ENCODE measurements around the gene CISTR.

Gene CISTR

DNA sequence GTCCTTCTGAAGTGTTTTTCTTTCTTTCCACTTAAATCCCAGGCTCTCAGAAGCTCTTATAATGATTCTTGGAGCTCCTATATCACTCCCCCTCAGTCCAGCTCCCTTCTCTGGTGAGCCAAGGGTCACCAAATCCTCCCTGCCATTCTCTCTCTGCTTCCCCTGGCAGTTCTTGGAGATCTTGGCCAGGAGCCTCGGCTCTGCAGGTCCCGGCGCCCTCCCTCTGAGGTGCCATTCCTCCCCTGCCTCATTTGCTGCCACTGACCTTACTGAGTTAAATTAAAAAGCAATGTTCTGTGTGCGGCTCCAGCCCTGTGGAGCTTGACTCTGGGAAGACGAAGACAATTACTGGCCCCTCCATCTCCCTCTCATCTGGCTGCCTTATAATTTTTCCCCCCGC is 7.0 kb downstream of the CISTR start:
- Mint-ChIP-seq H3K27me3 (peaks cover 26% of the 10 kb centered on the region), H3K4me1 (ENCODE audit: low read depth) (peaks cover 10% of the 10 kb centered on the region), H3K27ac (no peak overlapping the region), H3K4me3 (no peak overlapping the region), H3K36me3 (ENCODE audit: low read depth) (no peaks in the 10 kb centered on the region), H3K9me3 (no peaks in the 10 kb centered on the region)
- intact Hi-C loops (cut with micrococcal nuclease), result no loop called here

DNA sequence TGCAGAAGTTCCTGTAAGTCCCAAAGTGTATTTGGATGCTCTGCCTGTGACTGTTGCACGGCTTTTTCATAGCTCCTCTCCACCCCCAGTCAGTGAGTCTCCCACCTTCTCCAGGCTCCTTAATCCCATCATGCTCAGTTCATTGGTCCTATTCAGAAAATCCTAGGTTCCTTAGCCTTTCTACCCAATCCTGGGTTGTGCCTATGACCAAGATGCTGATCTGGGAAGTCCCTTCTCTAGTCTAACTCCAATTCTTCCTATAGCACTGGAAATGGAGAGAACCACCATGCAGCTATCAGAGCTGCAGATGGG is 7.7 kb downstream of the CISTR start:
- no peak overlapping the region for H3K27ac Mint-ChIP-seq
- no peak overlapping the region for H3K4me3 Mint-ChIP-seq
- intact Hi-C loops (cut with micrococcal nuclease), result no loop called here
- H3K36me3 Mint-ChIP-seq (ENCODE audit: low read depth), result no peaks in the 10 kb centered on the region
- peaks cover 32% of the 10 kb centered on the region for H3K27me3 Mint-ChIP-seq
- H3K4me1 Mint-ChIP-seq (ENCODE audit: low read depth), result peaks cover 17% of the 10 kb centered on the region
- H3K9me3 Mint-ChIP-seq, result no peaks in the 10 kb centered on the region

DNA sequence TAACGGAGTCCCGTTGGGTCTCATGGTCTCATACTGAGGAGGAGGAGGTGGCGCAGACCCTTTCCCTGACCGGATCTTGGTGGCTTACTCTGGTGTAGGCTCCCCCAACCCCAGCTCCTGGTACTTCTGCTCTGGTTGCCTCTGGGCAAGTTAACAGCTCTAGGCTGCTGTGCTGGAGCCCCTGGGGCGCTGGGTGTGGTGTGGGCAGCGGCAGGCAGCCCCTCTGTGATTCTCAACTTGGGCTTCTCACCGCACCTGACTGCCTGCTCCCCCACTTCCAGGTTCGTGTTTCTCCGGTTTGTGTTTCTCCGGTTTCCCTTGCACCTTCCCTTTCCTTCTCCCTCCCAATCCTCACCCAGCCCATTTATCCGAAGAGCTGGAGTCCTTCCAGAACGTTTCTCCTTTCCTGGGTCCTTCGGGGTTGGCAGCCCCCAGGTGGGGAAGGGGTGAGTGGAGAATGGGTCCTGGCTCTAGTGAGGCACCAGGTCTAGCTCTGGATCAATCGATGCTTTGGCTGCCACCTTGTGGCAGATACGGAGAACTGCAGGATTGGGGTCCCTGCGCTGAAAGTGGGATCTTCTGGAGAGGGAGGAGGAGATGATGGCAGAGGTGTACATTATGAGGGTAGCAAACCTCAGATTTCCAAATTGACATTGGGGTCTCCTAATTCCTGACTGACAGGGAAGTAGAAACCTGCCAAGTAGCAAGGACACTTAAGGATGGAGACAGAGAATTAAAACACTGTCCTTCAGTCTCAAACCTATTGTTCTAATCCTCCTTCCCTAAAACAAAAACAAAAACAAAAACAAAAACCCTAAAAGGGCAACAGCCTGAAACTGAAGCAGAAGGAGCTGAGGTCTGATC is 8.3 kb downstream of the CISTR start:
- H3K27ac Mint-ChIP-seq, result no peak overlapping the region
- no peak overlapping the region for H3K4me3 Mint-ChIP-seq
- H3K36me3 Mint-ChIP-seq (ENCODE audit: low read depth), result no peaks in the 10 kb centered on the region
- peaks cover 22% of the 10 kb centered on the region for H3K4me1 Mint-ChIP-seq (ENCODE audit: low read depth)
- no peaks in the 10 kb centered on the region for H3K9me3 Mint-ChIP-seq
- peaks cover 38% of the 10 kb centered on the region for H3K27me3 Mint-ChIP-seq
- intact Hi-C loops (cut with micrococcal nuclease), result no loop called here

DNA sequence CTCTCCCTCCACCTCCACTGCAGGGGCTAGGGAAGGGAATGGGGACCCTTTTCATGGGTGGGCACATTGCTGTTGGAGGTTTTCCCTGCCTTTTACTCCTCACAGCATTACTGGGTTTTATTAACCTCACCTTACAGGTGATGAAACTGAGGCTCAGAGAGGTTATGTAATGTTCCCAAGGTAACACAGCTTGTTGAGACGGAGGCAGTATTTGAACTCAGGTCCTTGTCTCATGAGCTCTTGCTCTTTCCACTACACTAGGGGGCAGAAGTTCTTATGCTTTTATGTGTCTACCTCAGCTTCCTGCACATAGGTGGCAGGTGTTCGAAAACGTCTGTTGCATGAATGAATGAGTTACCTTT is 11.7 kb downstream of the CISTR start:
- Mint-ChIP-seq H3K27ac (no peak overlapping the region), H3K36me3 (ENCODE audit: low read depth) (no peaks in the 10 kb centered on the region), H3K4me1 (ENCODE audit: low read depth) (peaks cover 24% of the 10 kb centered on the region), H3K4me3 (no peak overlapping the region), H3K9me3 (no peaks in the 10 kb centered on the region), H3K27me3 (peaks cover 59% of the 10 kb centered on the region)
- intact Hi-C loops (cut with micrococcal nuclease), result no loop called here

DNA sequence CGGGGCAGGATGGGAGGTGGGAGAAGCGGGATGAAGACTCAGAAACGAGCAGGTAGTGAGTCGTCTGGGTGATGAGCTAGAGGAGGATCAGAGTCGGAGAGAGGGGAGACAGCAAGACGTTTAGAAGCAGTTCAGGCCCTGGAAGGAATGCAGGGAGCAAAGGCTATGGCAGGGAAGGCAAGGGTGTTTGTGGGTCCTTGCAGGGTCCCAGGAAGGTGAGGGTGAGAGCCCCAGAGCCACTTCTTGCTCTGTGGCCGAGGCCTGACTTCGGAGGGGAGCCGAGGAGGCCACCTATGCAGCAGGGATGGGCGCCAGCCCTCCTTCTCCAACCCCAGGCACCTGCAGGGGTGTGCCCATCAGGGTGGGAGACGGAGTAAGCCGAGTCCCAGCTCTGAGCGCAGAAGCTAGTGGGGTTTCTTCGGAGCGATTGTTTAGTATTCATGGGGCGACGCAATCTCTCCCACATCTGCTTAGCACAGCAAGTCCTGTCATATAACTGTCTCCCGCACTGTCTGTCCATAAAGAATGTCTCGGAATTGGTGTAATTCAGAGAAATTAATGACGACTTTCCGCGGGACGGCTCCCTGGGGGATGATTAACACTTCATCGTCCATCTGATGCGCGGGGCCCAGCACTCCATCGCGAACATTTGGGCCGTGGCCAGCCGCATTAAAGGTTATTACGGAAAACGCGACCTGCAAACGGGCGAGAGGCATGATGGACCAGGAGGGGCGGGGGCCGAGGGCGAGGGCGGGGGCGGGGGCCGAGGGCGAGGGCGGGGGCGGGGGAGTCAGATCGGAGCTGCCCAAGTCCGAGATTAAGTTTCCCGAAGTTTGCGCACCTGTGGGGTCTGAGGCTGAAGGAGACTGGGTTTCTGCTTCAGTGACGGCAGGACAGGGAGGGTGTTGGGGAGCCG is 12.3 kb downstream of the CISTR start:
- H3K27ac Mint-ChIP-seq, result no peak overlapping the region
- H3K4me1 Mint-ChIP-seq (ENCODE audit: low read depth), result peaks cover 24% of the 10 kb centered on the region
- intact Hi-C loops (cut with micrococcal nuclease), result no loop called here
- H3K27me3 Mint-ChIP-seq, result peaks cover 57% of the 10 kb centered on the region
- H3K4me3 Mint-ChIP-seq, result no peak overlapping the region
- no peaks in the 10 kb centered on the region for H3K9me3 Mint-ChIP-seq
- H3K36me3 Mint-ChIP-seq (ENCODE audit: low read depth), result no peaks in the 10 kb centered on the region

DNA sequence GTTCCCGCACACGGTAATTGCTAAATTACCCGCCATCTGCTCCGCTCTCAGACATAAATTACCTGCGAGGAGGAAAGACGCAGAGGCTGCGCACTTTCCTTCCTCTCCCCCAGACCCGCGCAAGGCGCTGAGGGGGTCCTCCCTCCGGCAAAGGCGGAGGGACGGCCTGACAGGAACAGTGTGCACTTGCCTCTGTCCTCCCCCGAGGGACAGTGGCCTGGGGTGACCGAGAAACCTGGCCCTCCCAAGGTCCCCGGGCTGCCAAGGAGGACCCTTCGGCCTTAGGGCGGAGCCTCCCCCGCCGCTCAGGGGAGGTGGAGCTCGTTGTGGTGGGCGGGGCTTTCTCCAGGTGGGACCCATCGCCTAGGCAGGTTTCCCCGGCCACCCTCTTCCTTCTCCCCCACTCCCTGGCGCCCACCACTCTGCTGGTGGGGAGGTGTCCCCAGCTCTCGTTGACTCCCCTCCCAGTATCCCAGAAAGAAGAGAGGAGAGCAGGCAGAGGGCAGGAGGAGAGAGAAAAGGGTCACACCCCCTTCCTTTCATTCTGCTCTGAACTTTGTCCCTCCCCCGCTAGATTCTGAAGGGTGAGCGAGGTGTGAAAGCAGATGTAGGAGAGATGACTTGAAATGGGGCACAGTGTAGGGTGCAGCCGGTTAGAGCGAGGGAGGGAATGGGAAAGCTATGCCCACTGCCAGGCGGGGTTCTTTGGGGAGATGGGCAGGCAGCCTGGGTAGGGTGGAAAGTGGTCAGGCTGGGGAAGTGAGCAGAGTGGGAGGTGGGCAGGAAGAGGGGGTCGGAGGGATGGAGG is 13.2 kb downstream of the CISTR start:
- Mint-ChIP-seq H3K27me3 (peaks cover 58% of the 10 kb centered on the region), H3K36me3 (ENCODE audit: low read depth) (no peaks in the 10 kb centered on the region), H3K27ac (no peak overlapping the region), H3K9me3 (no peaks in the 10 kb centered on the region), H3K4me1 (ENCODE audit: low read depth) (peaks cover 24% of the 10 kb centered on the region), H3K4me3 (no peak overlapping the region)
- intact Hi-C loops (cut with micrococcal nuclease), result no loop called here

DNA sequence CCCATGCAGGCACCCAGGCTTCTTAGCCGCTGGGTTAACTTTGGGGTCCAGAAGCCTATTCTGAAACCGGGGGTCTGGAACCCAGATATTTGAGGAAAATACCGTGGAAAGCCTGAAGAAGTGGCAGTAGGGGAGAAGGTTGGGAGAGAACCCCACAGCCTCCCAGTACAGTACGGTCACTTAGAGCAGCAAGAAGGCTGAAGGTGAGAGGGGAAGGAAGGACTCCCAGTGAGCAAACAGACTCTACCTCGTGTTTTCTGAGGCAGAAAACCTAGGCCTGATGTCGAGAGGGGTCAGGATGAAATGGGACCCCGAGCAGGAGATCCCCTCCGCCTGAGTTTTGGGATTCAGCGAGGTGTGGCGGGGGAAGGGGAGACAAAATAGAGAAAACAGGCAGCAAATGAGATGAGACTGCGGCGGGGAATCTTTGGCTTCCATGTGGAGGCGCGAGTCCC is 13.8 kb downstream of the CISTR start:
- Mint-ChIP-seq H3K36me3 (ENCODE audit: low read depth) (no peaks in the 10 kb centered on the region), H3K9me3 (no peaks in the 10 kb centered on the region), H3K4me1 (ENCODE audit: low read depth) (peaks cover 19% of the 10 kb centered on the region), H3K4me3 (no peak overlapping the region), H3K27me3 (peaks cover 63% of the 10 kb centered on the region), H3K27ac (no peak overlapping the region)
- intact Hi-C loops (cut with micrococcal nuclease), result no loop called here

DNA sequence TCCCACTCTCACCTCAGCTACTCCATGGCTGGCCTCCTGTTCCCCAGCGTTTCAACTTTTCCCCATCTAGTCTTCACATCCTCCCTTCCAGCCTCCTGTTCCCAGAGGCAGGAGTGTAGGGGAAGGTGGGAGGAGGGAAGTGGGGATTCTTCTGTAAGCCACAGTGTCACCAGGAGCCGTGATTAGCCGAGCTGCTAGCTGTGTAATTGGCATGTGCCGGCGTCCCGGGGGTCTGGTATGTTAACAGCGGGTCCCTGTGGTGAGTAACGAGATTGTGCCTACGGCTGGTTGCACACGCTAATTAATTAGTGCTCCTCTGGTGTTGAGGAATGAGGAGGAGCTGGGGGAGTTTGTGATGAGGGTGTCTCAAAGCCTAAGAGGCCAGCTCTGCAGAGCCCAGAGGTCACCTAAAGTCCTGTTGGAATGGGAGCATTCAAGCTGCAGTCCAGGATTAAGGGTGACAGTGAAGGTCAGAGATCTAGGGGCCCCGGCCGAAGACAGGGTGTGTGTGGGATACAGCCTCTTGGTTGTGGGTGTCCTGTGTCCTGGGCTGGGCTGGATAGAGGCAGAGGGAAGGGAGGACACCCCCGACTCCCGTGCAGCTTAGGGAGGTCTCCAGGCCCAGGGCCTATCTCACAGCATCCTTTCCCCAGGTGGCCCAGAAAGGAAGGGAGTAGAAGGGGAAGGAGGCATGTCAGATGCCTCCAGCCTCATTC is 14.5 kb downstream of the CISTR start:
- Mint-ChIP-seq H3K36me3 (ENCODE audit: low read depth) (no peaks in the 10 kb centered on the region), H3K27ac (no peak overlapping the region), H3K27me3 (peaks cover 68% of the 10 kb centered on the region), H3K9me3 (no peaks in the 10 kb centered on the region), H3K4me1 (ENCODE audit: low read depth) (peaks cover 19% of the 10 kb centered on the region), H3K4me3 (no peak overlapping the region)
- intact Hi-C loops (cut with micrococcal nuclease), result no loop called here

DNA sequence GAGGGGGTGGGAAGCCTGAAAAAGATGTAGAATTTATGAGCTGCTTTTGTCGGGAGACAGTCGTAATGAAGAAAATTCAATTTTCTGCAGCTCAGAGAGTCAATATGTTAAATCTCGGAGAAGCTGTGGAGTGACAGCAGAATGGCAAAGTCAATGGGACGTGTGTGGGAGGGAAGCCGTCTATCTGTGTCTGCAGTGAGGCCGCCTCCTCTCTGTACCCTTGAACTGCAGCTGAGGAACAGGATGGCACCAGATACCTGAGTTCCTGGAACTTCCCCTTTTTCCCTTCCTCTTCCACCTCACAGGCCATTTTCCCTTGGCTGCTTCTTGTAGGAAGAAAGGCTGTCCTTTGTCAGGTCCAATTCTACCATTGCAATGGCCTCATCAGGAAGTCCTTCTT is 15.2 kb downstream of the CISTR start:
- Mint-ChIP-seq H3K27ac (no peak overlapping the region), H3K36me3 (ENCODE audit: low read depth) (no peaks in the 10 kb centered on the region), H3K4me1 (ENCODE audit: low read depth) (peaks cover 19% of the 10 kb centered on the region), H3K4me3 (no peak overlapping the region), H3K9me3 (no peaks in the 10 kb centered on the region), H3K27me3 (peaks cover 71% of the 10 kb centered on the region)
- intact Hi-C loops (cut with micrococcal nuclease), result no loop called here

DNA sequence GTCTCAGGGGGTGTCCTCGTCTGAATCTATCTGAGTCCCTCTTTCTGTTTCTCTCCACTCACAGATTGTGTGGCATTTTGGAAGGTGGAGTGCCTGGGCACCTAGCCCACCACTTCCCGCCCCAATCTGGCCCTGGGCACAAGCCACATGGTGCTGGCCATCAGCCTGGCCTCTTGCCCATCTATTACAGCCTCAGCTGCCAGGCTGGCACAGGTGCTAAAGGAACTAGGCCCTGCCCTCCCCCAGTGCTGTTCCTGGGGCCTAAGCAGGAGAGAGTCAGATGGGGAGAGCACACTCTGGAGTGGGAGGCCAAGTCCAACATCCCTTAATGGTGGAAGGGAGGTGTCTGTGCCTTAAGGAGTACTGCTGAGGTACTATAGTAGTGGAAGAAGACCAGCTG is 16.2 kb downstream of the CISTR start:
- Mint-ChIP-seq H3K27ac (no peak overlapping the region), H3K36me3 (ENCODE audit: low read depth) (no peaks in the 10 kb centered on the region), H3K4me1 (ENCODE audit: low read depth) (peaks cover 19% of the 10 kb centered on the region), H3K9me3 (no peaks in the 10 kb centered on the region), H3K27me3 (peaks cover 74% of the 10 kb centered on the region), H3K4me3 (no peak overlapping the region)
- intact Hi-C loops (cut with micrococcal nuclease), result no loop called here

DNA sequence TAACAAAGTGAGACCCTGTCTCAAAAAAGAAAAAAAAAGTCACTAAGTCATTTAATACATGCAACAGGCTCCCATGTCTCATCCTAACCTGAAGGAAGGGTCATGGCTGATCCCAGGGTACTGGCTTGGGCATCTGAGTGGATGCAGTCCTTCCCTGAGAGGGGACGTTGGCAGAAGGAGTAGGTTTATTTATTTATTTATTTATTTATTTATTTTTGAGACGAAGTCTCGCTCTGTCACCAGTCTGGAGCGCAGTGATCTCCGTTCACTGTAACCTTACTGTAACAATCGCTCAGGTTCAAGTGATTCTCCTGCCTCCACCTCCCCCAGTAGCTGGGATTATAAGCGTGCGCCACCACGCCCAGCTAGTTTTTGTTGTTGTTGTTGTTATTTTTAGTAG is 17.4 kb downstream of the CISTR start:
- no peaks in the 10 kb centered on the region for H3K36me3 Mint-ChIP-seq (ENCODE audit: low read depth)
- no peak overlapping the region for H3K4me3 Mint-ChIP-seq
- H3K27ac Mint-ChIP-seq, result no peak overlapping the region
- peaks cover 16% of the 10 kb centered on the region for H3K4me1 Mint-ChIP-seq (ENCODE audit: low read depth)
- intact Hi-C loops (cut with micrococcal nuclease), result no loop called here
- H3K9me3 Mint-ChIP-seq, result no peaks in the 10 kb centered on the region
- H3K27me3 Mint-ChIP-seq, result peaks cover 71% of the 10 kb centered on the region

DNA sequence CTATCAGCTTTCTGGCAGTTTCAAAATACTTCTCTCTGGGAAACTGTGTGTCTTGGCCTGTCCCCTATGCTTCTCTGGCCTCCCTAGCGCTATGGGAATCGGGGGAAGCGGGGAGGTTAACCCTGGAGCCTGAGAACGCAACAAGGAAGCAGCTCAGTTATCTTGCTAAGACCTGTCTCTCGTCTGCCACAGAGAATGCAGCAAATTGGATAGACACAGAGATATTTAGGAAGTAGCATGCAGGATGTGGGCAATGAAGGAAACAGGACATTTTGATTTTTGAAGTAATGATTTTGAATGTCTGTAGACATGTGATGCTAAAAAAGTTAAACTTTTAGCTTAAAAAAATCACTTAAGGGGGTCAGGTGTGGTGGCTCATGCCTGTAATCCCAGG is 18.0 kb downstream of the CISTR start:
- H3K4me3 Mint-ChIP-seq, result no peak overlapping the region
- intact Hi-C loops (cut with micrococcal nuclease), result no loop called here
- peaks cover 10% of the 10 kb centered on the region for H3K4me1 Mint-ChIP-seq (ENCODE audit: low read depth)
- no peak overlapping the region for H3K27ac Mint-ChIP-seq
- peaks cover 64% of the 10 kb centered on the region for H3K27me3 Mint-ChIP-seq
- no peaks in the 10 kb centered on the region for H3K9me3 Mint-ChIP-seq
- no peaks in the 10 kb centered on the region for H3K36me3 Mint-ChIP-seq (ENCODE audit: low read depth)

DNA sequence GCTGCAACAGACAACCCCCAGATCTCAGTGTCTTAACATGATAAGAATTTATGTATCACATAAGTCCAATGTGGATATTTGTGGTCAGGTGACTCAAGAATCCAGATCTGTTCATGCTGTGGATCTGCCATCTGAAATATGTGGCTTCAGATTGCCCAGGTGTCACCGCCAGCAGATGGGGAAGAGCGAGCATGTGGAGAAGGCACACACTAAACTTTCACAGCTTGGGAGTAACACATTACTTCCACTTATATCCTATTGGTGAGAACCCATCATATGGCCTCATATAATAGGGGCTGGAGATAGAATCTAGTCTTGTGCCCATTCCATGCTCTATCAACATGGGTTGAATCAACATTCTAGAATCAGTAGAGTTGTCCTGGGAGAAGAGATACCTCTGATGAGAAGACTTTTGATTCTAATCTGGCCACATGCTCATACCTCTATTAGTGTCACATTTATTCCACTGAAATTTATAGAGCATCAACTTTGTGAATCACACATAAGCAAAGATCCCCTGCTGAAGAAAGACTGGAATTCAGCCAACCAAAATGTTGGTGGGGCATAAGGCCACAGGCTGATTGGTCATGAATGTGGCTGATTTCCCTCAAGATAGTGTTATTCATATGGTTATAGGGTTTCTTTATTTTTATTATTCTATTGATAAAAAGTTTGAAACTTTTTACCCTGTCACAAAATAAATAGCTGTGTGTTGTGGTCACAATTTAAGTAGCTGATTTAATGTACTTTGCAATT is 18.6 kb downstream of the CISTR start:
- Mint-ChIP-seq H3K36me3 (ENCODE audit: low read depth) (no peaks in the 10 kb centered on the region), H3K27me3 (peaks cover 59% of the 10 kb centered on the region), H3K9me3 (no peaks in the 10 kb centered on the region), H3K27ac (no peak overlapping the region), H3K4me3 (no peak overlapping the region), H3K4me1 (ENCODE audit: low read depth) (peaks cover 4% of the 10 kb centered on the region)
- intact Hi-C loops (cut with micrococcal nuclease), result no loop called here
